Measurements from ENCODE around the gene SAC3D1. TPM values are rescaled to one million over a fixed set of nuclear protein-coding genes. Genes with fewer than 3 reads are reported as not detected.
A peak's percentile ranks its signal among the peaks of the same experiment; 100 is the strongest.

Gene SAC3D1
- total RNA-seq, 2 experiments from 2014 or later = 14.0 to 14.5 TPM

GRCh38 chr11:65059959-65060824 lies 19.2 kb downstream of the SAC3D1 start:
- Mint-ChIP-seq H3K36me3 (ENCODE audit: low read depth) (no peaks in the 10 kb centered on the region), H3K4me3 (no peak overlapping the region), H3K27ac (no peak overlapping the region), H3K9me3 (no peaks in the 10 kb centered on the region), H3K4me1 (ENCODE audit: low read depth) (peaks cover 5% of the 10 kb centered on the region), H3K27me3 (no peaks in the 10 kb centered on the region)
- POLR2A ChIA-PET = no interaction called here
- CTCF ChIA-PET = no interaction called here
- no peak for ATAC-seq
- intact Hi-C loops (cut with micrococcal nuclease) = no loop called here
- no peak for TF ChIP-seq CTCF (IDR thresholded peaks at IDR 0.05)
- DNase-seq = no peak

DNA sequence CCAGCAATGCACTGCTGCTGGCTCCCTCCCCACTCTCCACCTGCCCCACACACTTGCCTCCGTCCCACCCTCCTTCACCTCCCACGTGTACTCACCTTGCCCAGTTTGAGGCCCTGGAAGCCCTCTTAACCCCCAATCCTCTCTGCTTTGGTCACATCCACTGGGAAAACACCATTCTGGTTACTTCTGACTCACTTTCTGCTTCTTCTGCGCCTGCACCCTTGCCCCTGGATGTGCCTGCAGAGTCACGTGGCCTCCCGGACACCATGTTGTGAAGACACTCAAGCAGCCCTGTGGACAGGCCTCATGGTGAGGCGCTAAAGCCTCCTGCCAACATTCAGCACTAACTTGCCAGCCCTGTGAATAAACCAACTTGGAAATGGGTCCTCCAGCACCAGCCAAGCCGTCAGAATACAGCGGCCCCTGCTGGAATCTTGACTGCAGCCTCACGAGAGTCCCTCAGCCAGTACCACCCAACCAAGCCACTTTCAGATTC lies 20.0 kb downstream of the SAC3D1 start:
- Mint-ChIP-seq H3K9me3 (no peaks in the 10 kb centered on the region), H3K36me3 (ENCODE audit: low read depth) (no peaks in the 10 kb centered on the region), H3K27ac (no peak overlapping the region), H3K4me1 (ENCODE audit: low read depth) (peaks cover 5% of the 10 kb centered on the region), H3K4me3 (no peak overlapping the region), H3K27me3 (no peaks in the 10 kb centered on the region)
- ChIA-PET POLR2A (no interaction called here), CTCF (no interaction called here)
- ATAC-seq (no peak), DNase-seq (peak; percentile 21)
- intact Hi-C loops (cut with micrococcal nuclease) = no loop called here
- TF ChIP-seq CTCF (IDR thresholded peaks at IDR 0.05) = no peak

DNA sequence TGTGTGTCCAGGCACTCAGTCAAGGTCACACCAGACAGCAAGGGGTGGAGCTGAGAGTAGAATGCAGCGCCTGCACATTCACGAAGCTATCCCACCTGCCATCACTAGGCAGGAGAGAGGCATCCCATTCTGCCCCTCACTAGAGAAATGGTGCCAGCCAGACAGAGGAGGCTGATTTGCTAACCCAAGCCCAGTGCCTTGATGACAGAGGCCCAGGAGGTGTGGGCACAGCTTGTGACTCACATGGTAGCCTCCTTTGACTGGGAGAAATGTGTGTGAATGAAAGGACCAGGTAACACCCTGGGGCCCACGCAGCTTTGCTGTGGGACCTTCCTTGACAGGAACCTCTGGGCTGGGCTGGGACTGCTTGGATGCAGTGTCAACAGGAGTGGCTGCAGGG lies 22.5 kb downstream of the SAC3D1 start:
- no peak for TF ChIP-seq CTCF (IDR thresholded peaks at IDR 0.05)
- Mint-ChIP-seq H3K36me3 (ENCODE audit: low read depth) (no peaks in the 10 kb centered on the region), H3K4me3 (no peak overlapping the region), H3K9me3 (no peaks in the 10 kb centered on the region), H3K4me1 (ENCODE audit: low read depth) (peaks cover 5% of the 10 kb centered on the region), H3K27me3 (no peaks in the 10 kb centered on the region), H3K27ac (no peak overlapping the region)
- intact Hi-C loops (cut with micrococcal nuclease) = no loop called here
- POLR2A ChIA-PET = interaction anchor here (0.8 to 1.0 kb wide), 2 partner anchors 14 to 18 kb away, joined by 3 read pairs; no protein-coding TSS in a partner anchor
- ATAC-seq (no peak), DNase-seq (no peak)
- CTCF ChIA-PET = interaction anchor here (1.4 kb wide), 1 partner anchor 15 kb away, joined by 3 read pairs; no protein-coding TSS in a partner anchor

GRCh38 chr11:65064847-65065240 lies 23.8 kb downstream of the SAC3D1 start:
- no peak overlapping the region for H3K27ac Mint-ChIP-seq
- no peak overlapping the region for H3K4me3 Mint-ChIP-seq
- no peaks in the 10 kb centered on the region for H3K9me3 Mint-ChIP-seq
- ATAC-seq (no peak), DNase-seq (no peak)
- H3K36me3 Mint-ChIP-seq (ENCODE audit: low read depth) = no peaks in the 10 kb centered on the region
- intact Hi-C loops (cut with micrococcal nuclease) = no loop called here
- H3K27me3 Mint-ChIP-seq = no peaks in the 10 kb centered on the region
- POLR2A ChIA-PET = no interaction called here
- CTCF ChIA-PET = interaction anchor here (1.4 kb wide), 1 partner anchor 14 kb away, joined by 3 read pairs; no protein-coding TSS in a partner anchor
- H3K4me1 Mint-ChIP-seq (ENCODE audit: low read depth) = peaks cover 6% of the 10 kb centered on the region
- no peak for TF ChIP-seq CTCF (IDR thresholded peaks at IDR 0.05)

- ATAC-seq (no peak), DNase-seq (no peak)
- Mint-ChIP-seq H3K9me3 (no peaks in the 10 kb centered on the region), H3K27me3 (no peaks in the 10 kb centered on the region), H3K27ac (no peak overlapping the region), H3K4me1 (ENCODE audit: low read depth) (peaks cover 4% of the 10 kb centered on the region), H3K36me3 (ENCODE audit: low read depth) (no peaks in the 10 kb centered on the region), H3K4me3 (no peak overlapping the region)
- no peak for TF ChIP-seq CTCF (IDR thresholded peaks at IDR 0.05)
- CTCF ChIA-PET = no interaction called here
- POLR2A ChIA-PET = interaction anchor here (2.0 kb wide), 1 partner anchor 12 kb away, joined by 6 read pairs; no protein-coding TSS in a partner anchor
- intact Hi-C loops (cut with micrococcal nuclease) = no loop called here
These were observed 24.8 kb downstream of the SAC3D1 start for GRCh38 chr11:65065851-65066250.
